ENCODE data around the gene CELSR3. TPM values are rescaled to one million over a fixed set of nuclear protein-coding genes. Genes with fewer than 3 reads are reported as not detected.

The CELSR3 gene
- total RNA-seq, 1 donor: 1.7 TPM

GRCh38 chr3:48688032-48688736 is 25.5 kb upstream of the CELSR3 start:
- TF ChIP-seq CTCF (IDR thresholded peaks at IDR 0.05; ENCODE audit: insufficient read depth, low read depth, low read length): no peak
- H3K4me3 ChIP-seq (ENCODE audit: low read depth, low read length): no peak overlapping the region
- no peak for DNase-seq (ENCODE audit: low read depth)

GRCh38 chr3:48687220-48687678 is 24.6 kb upstream of the CELSR3 start:
- H3K4me3 ChIP-seq (ENCODE audit: low read depth, low read length): no peak overlapping the region
- TF ChIP-seq CTCF (IDR thresholded peaks at IDR 0.05; ENCODE audit: insufficient read depth, low read depth, low read length): no peak
- no peak for DNase-seq (ENCODE audit: low read depth)

- no peak for TF ChIP-seq CTCF (IDR thresholded peaks at IDR 0.05; ENCODE audit: insufficient read depth, low read depth, low read length)
- no peak for DNase-seq (ENCODE audit: low read depth)
- no peak overlapping the region for H3K4me3 ChIP-seq (ENCODE audit: low read depth, low read length)
Observed at GRCh38 chr3:48686538-48687219, 24.0 kb upstream of the CELSR3 start.

GRCh38 chr3:48685603-48686511 is 23.2 kb upstream of the CELSR3 start, which contains the start of gene NCKIPSD:
Gene NCKIPSD, minus strand, starts transcription at chr3:48685915. Its CDS starts 108 bp downstream, at chr3:48685807.
- peak within 1 kb of the TSS; percentile 83 for H3K4me3 ChIP-seq (ENCODE audit: low read depth, low read length)
- peak; percentile 78 for TF ChIP-seq CTCF (IDR thresholded peaks at IDR 0.05; ENCODE audit: insufficient read depth, low read depth, low read length)
- DNase-seq (ENCODE audit: low read depth): peak; percentile 81

GRCh38 chr3:48685293-48685602 is 22.6 kb upstream of the CELSR3 start:
- DNase-seq (ENCODE audit: low read depth): no peak

More at GRCh38 chr3:48685293-48685602, 22.6 kb upstream of the CELSR3 start:
- H3K4me3 ChIP-seq (ENCODE audit: low read depth, low read length): peak overlapping the region; percentile 83
- TF ChIP-seq CTCF (IDR thresholded peaks at IDR 0.05; ENCODE audit: insufficient read depth, low read depth, low read length): peak; percentile 26

Data from fibroblast of villous mesenchyme (primary cell).